Body of pancreas (tissue), 4 donors: ENCODE data around the gene DLX6. TPM values are rescaled to one million over a fixed set of nuclear protein-coding genes. Genes with fewer than 3 reads are reported as not detected.

Experiments
- ATAC-seq: fragments of 150-250 bp; one replicate; pipeline ENCODE4 v1.9.1; 2016
- DNase-seq, 4 donors: peaks; one replicate each; pipeline ENCODE4 v3.0.0-alpha.2; 2019
- H3K27ac ChIP-seq, 4 donors: fragments of 200-600 bp; sonication (generic); 1 replicate in 3 of 4; 2 replicates in 1 of 4; pipeline versions ENCODE4 v1.5.1 to v1.6.1; 2016 to 2019; ENCODE audit warnings: mild to moderate bottlenecking in 1 of 4, mixed read lengths in 1 of 4, moderate library complexity in 1 of 4
- H3K27me3 ChIP-seq, 2 donors: fragments of 200-600 bp; sonication (generic); one replicate each; pipeline ENCODE4 v1.6.0; 2016; ENCODE audit warnings: mild to moderate bottlenecking in 1 of 2
- H3K36me3 ChIP-seq, 2 donors: fragments of 200-600 bp; sonication (generic); replicated peaks in 1 of 2; 2 replicates each; pipeline ENCODE4 v1.5.1; 2016; ENCODE audit warnings: low read depth in 2 of 2; ENCODE audit not compliant: insufficient read depth in 1 of 2
- H3K4me1 ChIP-seq: fragments of 200-600 bp; sonication (generic); one replicate; pipeline ENCODE4 v1.6.0; 2016
- H3K4me3 ChIP-seq, 2 donors: fragments of 200-600 bp; sonication (generic); 1 replicate in 1 of 2; 2 replicates in 1 of 2; pipeline ENCODE4 v1.5.1; 2016 to 2019
- H3K9me3 ChIP-seq, 3 donors: fragments of 200-600 bp; sonication (generic); 1 replicate in 2 of 3; 2 replicates in 1 of 3; pipeline ENCODE4 v1.5.1; 2016
- POLR2A ChIP-seq, 3 donors: fragments of 450-650 bp; IDR thresholded peaks; one replicate each; pipeline ENCODE4 v1.6.1; 2016; ENCODE audit warnings: antibody characterized with exemption in 3 of 3, mild to moderate bottlenecking in 2 of 3
- WGBS, 2 donors: methylation state at CpG; one replicate each; pipeline ENCODE4 v1.1.5; 2017; 5-methylcytosine and 5-hydroxymethylcytosine counted together
- intact Hi-C: fragments of 100-400 bp; cut with DNase I; formaldehyde crosslinking; loops from one replicate; pipeline ENCODE4 v1.15.1; 2023
- total RNA-seq, 2 donors: library from RNA; depleted of rRNA; stranded (reverse); fragments of >200 nt; gene quantifications; one replicate each; pipeline ENCODE4 v1.1.0, GENCODE V29; 2016
- TF ChIP-seq, protein P1 (sequence below), 7 experiments: fragments of 450-650 bp in 4 of 7; fragments of 200-600 bp in 3 of 7; sonication (generic) in 3 of 7; IDR thresholded peaks; one replicate each; pipeline ENCODE4 v1.5.1; 2016 to 2019; ENCODE audit warnings: antibody characterized with exemption in 7 of 7

DLX6 gene
- total RNA-seq, 2 donors from 2014 or later: not detected

DNA sequence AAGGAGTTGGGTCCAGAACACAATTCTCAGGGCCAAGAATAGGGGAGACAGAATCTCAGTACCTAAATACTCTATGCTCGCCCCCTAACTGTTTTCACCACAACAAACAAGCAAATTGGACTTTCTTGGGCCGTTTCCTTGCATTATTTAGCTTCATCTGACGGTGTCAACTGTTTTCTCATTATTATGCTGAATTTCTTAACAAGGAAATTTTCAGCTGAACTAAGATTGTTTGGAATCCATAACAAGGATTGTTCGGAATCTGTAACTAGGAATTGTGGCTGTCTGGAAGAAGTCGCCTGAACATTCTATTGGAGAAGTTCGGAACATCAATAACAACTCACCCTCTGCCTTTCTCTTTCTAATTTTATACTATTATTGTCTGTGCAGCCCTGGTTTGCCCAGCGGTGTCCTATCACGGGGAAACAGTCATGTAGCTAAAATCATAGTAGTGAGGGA lies 15.5 kb upstream of the DLX6 start:
- DNase-seq: no peak
- ATAC-seq: no peak
- TF ChIP-seq, protein P1, sequence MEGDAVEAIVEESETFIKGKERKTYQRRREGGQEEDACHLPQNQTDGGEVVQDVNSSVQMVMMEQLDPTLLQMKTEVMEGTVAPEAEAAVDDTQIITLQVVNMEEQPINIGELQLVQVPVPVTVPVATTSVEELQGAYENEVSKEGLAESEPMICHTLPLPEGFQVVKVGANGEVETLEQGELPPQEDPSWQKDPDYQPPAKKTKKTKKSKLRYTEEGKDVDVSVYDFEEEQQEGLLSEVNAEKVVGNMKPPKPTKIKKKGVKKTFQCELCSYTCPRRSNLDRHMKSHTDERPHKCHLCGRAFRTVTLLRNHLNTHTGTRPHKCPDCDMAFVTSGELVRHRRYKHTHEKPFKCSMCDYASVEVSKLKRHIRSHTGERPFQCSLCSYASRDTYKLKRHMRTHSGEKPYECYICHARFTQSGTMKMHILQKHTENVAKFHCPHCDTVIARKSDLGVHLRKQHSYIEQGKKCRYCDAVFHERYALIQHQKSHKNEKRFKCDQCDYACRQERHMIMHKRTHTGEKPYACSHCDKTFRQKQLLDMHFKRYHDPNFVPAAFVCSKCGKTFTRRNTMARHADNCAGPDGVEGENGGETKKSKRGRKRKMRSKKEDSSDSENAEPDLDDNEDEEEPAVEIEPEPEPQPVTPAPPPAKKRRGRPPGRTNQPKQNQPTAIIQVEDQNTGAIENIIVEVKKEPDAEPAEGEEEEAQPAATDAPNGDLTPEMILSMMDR (IDR thresholded peaks at IDR 0.05): no peak
- no peak for TF ChIP-seq POLR2A (IDR thresholded peaks at IDR 0.05)
- H3K9me3 ChIP-seq: no peaks in the 10 kb centered on the region
- WGBS, 2 donors: 9 to 20% methylated on average over 8 of the region's 8 CpGs
- no peaks in the 10 kb centered on the region for H3K36me3 ChIP-seq
- no peak overlapping the region for H3K27ac ChIP-seq
- intact Hi-C loops: no loop called here
- H3K4me1 ChIP-seq: peaks cover 10% of the 10 kb centered on the region
- H3K27me3 ChIP-seq: peaks cover 4 to 19% of the 10 kb centered on the region in 2 donors
- H3K4me3 ChIP-seq: no peak overlapping the region

DNA sequence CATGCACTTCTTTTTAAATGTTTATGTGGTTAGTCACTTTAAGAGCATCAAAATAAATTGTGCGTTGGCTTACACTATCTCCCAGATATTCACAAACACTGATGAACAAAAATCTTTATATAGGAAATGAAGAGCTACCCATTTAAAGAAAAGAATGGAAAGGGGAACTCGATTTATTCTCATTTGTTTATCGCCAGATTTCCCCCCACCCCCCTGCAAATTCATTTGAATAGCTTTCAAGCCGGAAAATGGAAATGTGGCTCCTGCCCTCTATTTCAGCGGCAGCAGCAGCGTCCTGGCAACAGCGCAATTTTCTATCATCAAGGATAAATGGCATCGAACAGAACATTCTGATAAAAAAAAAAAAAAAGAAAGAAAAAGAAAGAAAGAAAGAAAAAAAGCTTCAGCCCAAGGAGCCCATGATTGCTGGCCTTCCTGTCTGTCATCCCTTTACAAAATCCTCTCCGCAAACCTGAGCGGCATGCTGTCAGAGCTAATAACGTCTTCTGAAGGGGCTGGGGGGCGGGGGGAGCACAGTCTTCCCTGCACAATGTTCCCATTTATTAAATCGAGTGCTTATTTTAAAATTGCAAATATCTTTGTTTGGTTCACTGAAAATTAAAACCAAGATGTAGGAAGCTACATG lies 13.7 kb upstream of the DLX6 start:
- ATAC-seq: no peak
- Histone ChIP-seq H3K36me3 (no peaks in the 10 kb centered on the region), H3K27ac (no peak overlapping the region), H3K4me1 (peaks cover 10% of the 10 kb centered on the region), H3K4me3 (no peak overlapping the region), H3K9me3 (no peaks in the 10 kb centered on the region), H3K27me3 (peaks cover 4 to 19% of the 10 kb centered on the region in 2 donors)
- 6 to 12% methylated on average over 13 of the region's 13 CpGs for WGBS, 2 donors
- DNase-seq: no peak
- no peak for TF ChIP-seq POLR2A (IDR thresholded peaks at IDR 0.05)
- TF ChIP-seq, protein P1 (IDR thresholded peaks at IDR 0.05): no peak
- intact Hi-C loops: no loop called here

DNA sequence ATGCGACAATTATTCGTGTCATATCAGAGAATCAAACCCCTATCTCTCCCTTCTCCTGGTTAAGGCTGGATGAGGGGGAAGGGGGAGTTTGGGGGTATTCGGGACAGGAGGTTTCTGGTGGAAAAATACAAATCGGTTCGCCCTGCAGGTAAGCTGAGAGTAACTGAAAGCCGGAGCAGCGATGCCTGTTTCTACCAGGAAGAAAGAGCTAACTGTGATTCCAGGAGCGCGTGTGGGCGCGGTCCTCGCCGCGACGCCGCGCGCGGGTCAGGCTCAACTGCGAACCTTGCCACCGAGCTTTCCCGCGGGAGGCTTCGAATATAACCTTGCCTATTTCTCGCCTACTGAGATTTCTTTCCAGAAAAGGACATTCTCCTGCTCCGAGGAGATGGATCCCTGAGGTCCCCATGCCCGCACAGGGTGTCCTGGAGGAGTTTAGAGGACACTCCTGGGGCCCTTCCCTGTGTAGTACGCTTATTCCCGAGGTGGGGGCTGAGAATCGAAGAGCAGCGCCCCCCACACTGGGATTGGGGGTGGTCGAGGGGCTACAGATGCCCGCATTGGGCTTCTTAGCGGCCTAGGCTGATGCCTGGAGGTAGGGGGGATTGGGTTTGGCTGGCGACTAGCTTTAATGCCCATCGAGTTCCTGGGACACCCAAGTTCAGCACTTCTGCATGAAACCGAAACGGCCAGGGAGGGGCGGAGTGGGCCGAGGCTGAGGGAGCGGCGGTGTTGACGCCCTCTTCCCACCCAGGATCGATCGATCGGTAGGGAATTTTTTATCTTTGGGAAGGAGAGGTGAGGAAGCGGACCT lies 13.0 kb upstream of the DLX6 start:
- TF ChIP-seq, protein P1 (IDR thresholded peaks at IDR 0.05): no peak
- no peak for TF ChIP-seq POLR2A (IDR thresholded peaks at IDR 0.05)
- H3K27me3 ChIP-seq: peaks cover 4 to 25% of the 10 kb centered on the region in 2 donors
- 10 to 11% methylated on average over 45 to 47 of the region's 47 CpGs for WGBS, 2 donors
- no peaks in the 10 kb centered on the region for H3K36me3 ChIP-seq
- no peak overlapping the region for H3K4me3 ChIP-seq
- no peak overlapping the region for H3K27ac ChIP-seq
- no peaks in the 10 kb centered on the region for H3K9me3 ChIP-seq
- ATAC-seq (no peak), DNase-seq (no peak)
- H3K4me1 ChIP-seq: peaks cover 10% of the 10 kb centered on the region
- intact Hi-C loops: no loop called here

DNA sequence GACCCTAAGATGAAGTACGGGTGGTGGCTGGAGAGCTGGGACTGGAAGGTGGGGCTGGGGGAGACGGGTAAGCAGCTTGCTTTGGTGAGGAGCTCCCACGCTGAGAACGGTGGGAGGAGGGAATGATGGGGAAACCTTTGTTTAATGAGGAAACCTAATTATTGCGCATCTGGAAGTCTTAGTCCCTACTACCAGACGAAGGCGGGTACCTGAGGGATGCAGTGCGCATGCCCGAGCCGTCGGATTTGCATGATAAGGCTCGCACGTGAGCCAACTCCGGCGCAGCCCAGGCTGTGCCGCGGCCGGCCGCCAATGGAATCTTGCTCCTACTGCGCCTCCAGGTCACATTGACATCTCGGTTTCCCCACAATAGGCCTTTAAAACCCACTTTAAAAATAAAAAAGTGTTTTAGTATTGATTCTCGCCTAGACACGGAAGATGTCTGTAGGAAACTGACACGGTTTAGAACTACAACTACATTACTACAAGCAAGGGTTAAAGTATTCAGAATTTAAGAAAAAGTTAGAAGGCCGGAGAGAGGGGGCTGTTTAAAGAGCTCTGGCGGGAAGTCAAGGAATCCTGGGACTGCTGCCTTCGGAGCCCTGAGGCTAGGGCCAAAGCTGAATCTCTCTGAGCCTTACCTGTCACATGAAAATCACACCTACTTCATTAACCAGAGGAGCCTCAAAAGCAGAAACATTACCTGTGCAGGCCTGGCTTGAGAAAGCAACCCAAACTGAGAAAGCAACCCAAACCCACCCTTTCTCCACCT lies 12.1 kb upstream of the DLX6 start:
- Histone ChIP-seq H3K9me3 (no peaks in the 10 kb centered on the region), H3K27me3 (peaks cover 4 to 34% of the 10 kb centered on the region in 2 donors), H3K4me1 (peaks cover 10% of the 10 kb centered on the region), H3K36me3 (no peaks in the 10 kb centered on the region), H3K4me3 (no peak overlapping the region), H3K27ac (no peak overlapping the region)
- intact Hi-C loops: no loop called here
- TF ChIP-seq, protein P1 (IDR thresholded peaks at IDR 0.05): no peak
- TF ChIP-seq POLR2A (IDR thresholded peaks at IDR 0.05): no peak
- WGBS, 2 donors: 9 to 17% methylated on average over 27 of the region's 27 CpGs
- ATAC-seq: no peak
- peak in 1 of 4 donors; percentile 28 for DNase-seq
